ENCODE measurements around the gene PCNX2. TPM values are rescaled to one million over a fixed set of nuclear protein-coding genes. Genes with fewer than 3 reads are reported as not detected.

PCNX2 gene
- total and polyA plus RNA-seq, 2 of the 8 experiments (the other 6 are each of a cell fraction or from before 2014, with no cell fraction given): 46.1 to 57.6 TPM

GRCh38 chr1:233078396-233078795, 217.1 kb downstream of the PCNX2 start:
- FAIRE-seq: no peak
- H2BK12ac ChIP-seq (ENCODE audit: low read depth, low read length): no peak overlapping the region
- 89% methylated on average over 6 of the region's 6 CpGs; no CpG with 5 or more reads in 1 of the 2 experiments for WGBS, 2 experiments (ENCODE audit: extremely low coverage in 1 of 2, insufficient coverage in 1 of 2, insufficient read length in 1 of 2, insufficient replicate concordance in 2 of 2, low coverage in 1 of 2, low lambda C conversion rate in 2 of 2, missing lambda C conversion rate in 1 of 2)

More at GRCh38 chr1:233078396-233078795, 217.1 kb downstream of the PCNX2 start:
- Histone ChIP-seq H2AFZ (ENCODE audit: low read length) (no peak overlapping the region), H3K23ac (ENCODE audit: insufficient read length) (no peak overlapping the region), H3K36me3 (ENCODE audit: control insufficient read depth in 2 of 4, insufficient read depth in 4 of 4, low read length in 3 of 4) (peaks cover 0 to 2% (median 0%) of the 10 kb centered on the region in 4 experiments; a peak in 3 of 8 replicates), H3K56ac (replicated peaks; ENCODE audit: insufficient read length, low read depth, low read length) (no peak overlapping the region), H2BK5ac (ENCODE audit: low read depth, low read length) (no peak overlapping the region), H4K20me1 (replicated peaks in 1 of 2; ENCODE audit: control insufficient read depth in 1 of 2, insufficient read depth in 2 of 2, low read length in 2 of 2) (no peaks in the 10 kb centered on the region), H3K27me3 (replicated peaks in 1 of 4; ENCODE audit: control insufficient read depth in 3 of 4, extremely low read depth in 1 of 4, insufficient read depth in 3 of 4, low read length in 3 of 4) (no peaks in the 10 kb centered on the region), H4K91ac (replicated peaks; ENCODE audit: insufficient read length, low read length) (no peak overlapping the region), H3K4me1 (replicated peaks in 1 of 4; ENCODE audit: control insufficient read depth in 3 of 4, insufficient read depth in 4 of 4, low read length in 3 of 4) (peaks cover 0 to 4% (median 0%) of the 10 kb centered on the region in 4 experiments; a peak in 2 of 7 replicates), H2BK20ac (ENCODE audit: low read length) (no peak overlapping the region), H3K18ac (ENCODE audit: extremely low read depth, low read length) (no peak overlapping the region), H2BK15ac (ENCODE audit: low read length) (no peak overlapping the region), H3K4me2 (ENCODE audit: insufficient read depth in 1 of 2, low read depth in 2 of 2, low read length in 2 of 2) (no peak overlapping the region), H3K9ac (replicated peaks in 1 of 4; ENCODE audit: extremely low read depth in 1 of 4, low read depth in 3 of 4, low read length in 3 of 4) (no peak overlapping the region), H4K8ac (ENCODE audit: extremely low read depth, insufficient read depth, low read length) (no peak overlapping the region), H3K27ac (ENCODE audit: low read depth, low read length) (no peak overlapping the region), H4K5ac (ENCODE audit: insufficient read length, low read depth, low read length) (no peak overlapping the region), H3K79me2 (ENCODE audit: control insufficient read depth in 1 of 2, insufficient read depth in 2 of 2, low read length in 2 of 2) (no peaks in the 10 kb centered on the region), H3K4me3 (ENCODE audit: extremely low read depth in 1 of 4, insufficient read depth in 2 of 4, low read depth in 3 of 4, low read length in 4 of 4) (no peak overlapping the region), H3K4ac (replicated peaks; ENCODE audit: insufficient read length, low read depth, low read length) (no peak overlapping the region), H3K23me2 (ENCODE audit: low read depth, low read length) (no peaks in the 10 kb centered on the region), H3K79me1 (ENCODE audit: low read depth, low read length) (no peaks in the 10 kb centered on the region), H2BK120ac (replicated peaks; ENCODE audit: low read depth, low read length) (no peak overlapping the region), H2AK5ac (ENCODE audit: low read depth, low read length) (no peak overlapping the region), H3K9me3 (ENCODE audit: insufficient read depth in 2 of 2, low read depth in 1 of 2, low read length in 1 of 2) (peaks cover 3% of the 10 kb centered on the region in 2 experiments; a peak in 1 of 4 replicates), H3K14ac (ENCODE audit: insufficient read length) (no peak overlapping the region)
- POLR2A ChIA-PET (ENCODE audit: partially characterized antibody): interaction anchor here (1.0 to 1.3 kb wide), 3 partner anchors 9 to 16 kb away, joined by 3 read pairs; no protein-coding TSS in a partner anchor
- DNase-seq (ENCODE audit: low read depth in 1 of 2, low spot score in 2 of 2): no peak
- no peak for TF ChIP-seq CHD2 (IDR thresholded peaks at IDR 0.05; ENCODE audit: low read length)
- TF ChIP-seq SIN3A (conservative IDR thresholded peaks at IDR 0.05 in 1 of 2, IDR thresholded peaks at IDR 0.05 in 1 of 2; ENCODE audit: low read depth in 1 of 2, low read length in 2 of 2): no peak
- no peak for TF ChIP-seq TBP (IDR thresholded peaks at IDR 0.05; ENCODE audit: low read depth, low read length)
- no peak for TF ChIP-seq CREB1 (IDR thresholded peaks at IDR 0.05)
- CTCF ChIA-PET (ENCODE audit: partially characterized antibody): no interaction called here
